Measurements from ENCODE around the gene MARCHF5. TPM values are rescaled to one million over a fixed set of nuclear protein-coding genes. Genes with fewer than 3 reads are reported as not detected.

Gene MARCHF5
- total and polyA plus RNA-seq, 2 donors from 2014 or later: 24.2 to 36.1 TPM

DNA sequence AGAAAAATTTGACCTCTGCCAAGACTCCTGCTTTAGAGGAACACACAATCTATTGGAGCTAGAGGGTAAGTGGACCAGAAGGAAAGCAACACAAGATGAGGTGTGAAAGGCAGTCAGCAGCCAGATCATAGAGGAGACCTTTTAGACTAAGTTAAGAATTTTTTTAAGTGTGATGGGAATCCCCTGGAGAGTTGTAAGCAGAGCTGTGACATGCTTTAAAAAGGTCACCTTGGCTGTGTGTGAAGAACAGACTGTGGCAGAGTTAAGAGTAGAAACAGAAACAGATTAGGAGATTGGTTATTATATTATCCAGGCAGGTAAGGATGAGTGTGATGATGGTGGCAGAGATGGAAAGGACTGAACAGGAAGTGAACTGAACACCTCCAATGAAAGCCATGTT is 23.6 kb upstream of the MARCHF5 start:
- no peaks in the 10 kb centered on the region for H3K4me1 ChIP-seq (ENCODE audit: control insufficient read depth in 2 of 3, insufficient read depth in 2 of 3, low read depth in 1 of 3, low read length in 3 of 3)
- FAIRE-seq: no peak
- no peak overlapping the region for H3K27ac ChIP-seq (ENCODE audit: low read depth in 2 of 2, low read length in 2 of 2)
- TF ChIP-seq CTCF (IDR thresholded peaks at IDR 0.05; ENCODE audit: borderline replicate concordance, extremely low read depth, insufficient read depth): no peak
- H3K4me3 ChIP-seq (ENCODE audit: low read length in 3 of 3): no peak overlapping the region
- H3K27me3 ChIP-seq (ENCODE audit: control insufficient read depth, insufficient read depth, low read length): no peaks in the 10 kb centered on the region
- DNase-seq: no peak
- intact Hi-C loops (cut with DNase I): no loop called here
- no peaks in the 10 kb centered on the region for H3K9me3 ChIP-seq (ENCODE audit: control insufficient read depth in 2 of 3, insufficient read depth in 1 of 3, low read length in 3 of 3)
- H3K9ac ChIP-seq (ENCODE audit: low read length in 3 of 3): no peak overlapping the region
- H3K36me3 ChIP-seq (ENCODE audit: control insufficient read depth in 2 of 3, insufficient read depth in 3 of 3, low read length in 3 of 3): no peaks in the 10 kb centered on the region

DNA sequence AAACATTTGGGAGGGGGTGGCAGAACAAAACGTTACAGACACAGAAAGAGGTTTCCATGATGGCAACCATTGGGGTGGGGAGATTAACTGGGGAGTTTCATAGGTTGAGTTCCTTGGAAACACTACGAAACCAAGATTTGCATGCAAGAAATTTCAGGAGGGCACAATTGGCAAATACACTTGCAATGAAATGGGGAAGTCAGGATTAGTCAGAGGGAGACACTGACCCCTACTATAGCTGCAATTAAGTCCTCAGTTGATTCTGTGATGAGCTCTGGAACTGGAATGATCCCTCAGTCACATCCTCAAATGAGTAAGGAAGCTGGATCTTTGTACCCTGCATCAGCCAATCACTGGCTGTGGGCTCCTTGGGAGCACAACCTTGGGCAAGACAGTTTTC is 22.2 kb upstream of the MARCHF5 start:
- no peak overlapping the region for H3K27ac ChIP-seq (ENCODE audit: low read depth in 2 of 2, low read length in 2 of 2)
- no peak overlapping the region for H3K4me3 ChIP-seq (ENCODE audit: low read length in 3 of 3)
- no peak overlapping the region for H3K9ac ChIP-seq (ENCODE audit: low read length in 3 of 3)
- no peak for FAIRE-seq
- no peaks in the 10 kb centered on the region for H3K9me3 ChIP-seq (ENCODE audit: control insufficient read depth in 2 of 3, insufficient read depth in 1 of 3, low read length in 3 of 3)
- TF ChIP-seq CTCF (IDR thresholded peaks at IDR 0.05; ENCODE audit: borderline replicate concordance, extremely low read depth, insufficient read depth): no peak
- intact Hi-C loops (cut with DNase I): no loop called here
- no peaks in the 10 kb centered on the region for H3K27me3 ChIP-seq (ENCODE audit: control insufficient read depth, insufficient read depth, low read length)
- H3K4me1 ChIP-seq (ENCODE audit: control insufficient read depth in 2 of 3, insufficient read depth in 2 of 3, low read depth in 1 of 3, low read length in 3 of 3): no peaks in the 10 kb centered on the region
- no peaks in the 10 kb centered on the region for H3K36me3 ChIP-seq (ENCODE audit: control insufficient read depth in 2 of 3, insufficient read depth in 3 of 3, low read length in 3 of 3)
- no peak for DNase-seq

- Histone ChIP-seq H3K9me3 (ENCODE audit: control insufficient read depth in 2 of 3, insufficient read depth in 1 of 3, low read length in 3 of 3) (no peaks in the 10 kb centered on the region), H3K27ac (ENCODE audit: low read depth in 2 of 2, low read length in 2 of 2) (no peak overlapping the region), H3K27me3 (ENCODE audit: control insufficient read depth, insufficient read depth, low read length) (no peaks in the 10 kb centered on the region), H3K36me3 (ENCODE audit: control insufficient read depth in 2 of 3, insufficient read depth in 3 of 3, low read length in 3 of 3) (no peaks in the 10 kb centered on the region), H3K4me3 (ENCODE audit: low read length in 3 of 3) (no peak overlapping the region), H3K4me1 (ENCODE audit: control insufficient read depth in 2 of 3, insufficient read depth in 2 of 3, low read depth in 1 of 3, low read length in 3 of 3) (no peaks in the 10 kb centered on the region), H3K9ac (ENCODE audit: low read length in 3 of 3) (no peak overlapping the region)
- intact Hi-C loops (cut with DNase I): no loop called here
- no peak for DNase-seq
- no peak for TF ChIP-seq CTCF (IDR thresholded peaks at IDR 0.05; ENCODE audit: borderline replicate concordance, extremely low read depth, insufficient read depth)
- FAIRE-seq: no peak
Measured at GRCh38 chr10:92274071-92274470, 16.9 kb upstream of the MARCHF5 start.

DNA sequence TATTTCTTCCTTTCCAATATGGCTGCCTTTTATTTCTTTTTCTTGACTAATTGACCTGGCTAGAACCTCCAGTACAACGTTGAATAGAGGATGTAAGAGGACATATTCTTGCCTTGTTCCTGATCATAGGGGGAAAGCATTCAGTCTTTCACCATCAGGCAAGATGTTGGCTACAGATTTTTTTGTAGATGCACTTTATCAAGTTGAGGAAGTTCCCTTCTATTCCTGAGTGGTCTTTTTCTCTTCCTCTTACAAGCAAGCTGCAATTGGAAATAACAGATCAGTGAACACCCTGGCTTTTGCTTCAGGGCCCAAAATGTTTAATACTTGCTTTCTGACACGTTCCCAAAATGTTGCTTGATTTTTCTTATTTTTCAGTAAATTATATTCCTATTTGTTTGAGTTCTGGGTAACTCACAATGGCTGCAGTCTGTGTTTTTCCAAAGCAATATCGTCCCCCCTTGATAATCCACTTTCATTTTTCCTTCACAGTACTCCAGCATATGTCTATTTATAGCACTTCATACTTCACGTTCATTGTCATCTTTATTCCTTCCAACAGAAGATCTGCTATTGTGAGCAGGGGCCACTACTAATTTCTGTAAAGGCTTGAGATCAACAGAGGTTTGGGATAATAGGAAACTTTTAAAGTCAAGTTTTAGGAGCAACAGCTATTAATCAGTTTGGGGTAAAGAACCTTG is 11.8 kb upstream of the MARCHF5 start:
- Histone ChIP-seq H3K27ac (ENCODE audit: low read depth in 2 of 2, low read length in 2 of 2) (no peak overlapping the region), H3K9ac (ENCODE audit: low read length in 3 of 3) (no peak overlapping the region), H3K4me3 (ENCODE audit: low read length in 3 of 3) (no peak overlapping the region), H3K4me1 (ENCODE audit: control insufficient read depth in 2 of 3, insufficient read depth in 2 of 3, low read depth in 1 of 3, low read length in 3 of 3) (no peaks in the 10 kb centered on the region), H3K27me3 (ENCODE audit: control insufficient read depth, insufficient read depth, low read length) (no peaks in the 10 kb centered on the region), H3K36me3 (ENCODE audit: control insufficient read depth in 2 of 3, insufficient read depth in 3 of 3, low read length in 3 of 3) (no peaks in the 10 kb centered on the region), H3K9me3 (ENCODE audit: control insufficient read depth in 2 of 3, insufficient read depth in 1 of 3, low read length in 3 of 3) (no peaks in the 10 kb centered on the region)
- no peak for TF ChIP-seq CTCF (IDR thresholded peaks at IDR 0.05; ENCODE audit: borderline replicate concordance, extremely low read depth, insufficient read depth)
- FAIRE-seq: no peak
- no peak for DNase-seq
- intact Hi-C loops (cut with DNase I): no loop called here

Measured in kidney (tissue), 14 donors.